Small intestine (tissue), 7 donors: ENCODE results near the gene IL36B. TPM values are rescaled to one million over a fixed set of nuclear protein-coding genes. Genes with fewer than 3 reads are reported as not detected.

Source experiments
- DNase-seq, 2 donors: peaks; one replicate each; pipeline versions ENCODE4 v3.0.0 to v3.0.0-alpha.2; 2013
- FAIRE-seq: peaks from 2 replicates; lab custom pipeline; 2012; peaks lifted over from hg19 to GRCh38; lab: Jason Lieb, UNC
- H3K27ac ChIP-seq, 3 donors: one replicate each; pipeline ENCODE4 v1.5.1; 2013; ENCODE audit warnings: low read length in 2 of 3, mild to moderate bottlenecking in 2 of 3, control low read depth in 1 of 3, inconsistent platforms in 1 of 3, low read depth in 1 of 3, moderate library complexity in 1 of 3
- H3K27me3 ChIP-seq, 3 donors: one replicate each; pipeline ENCODE4 v1.6.1; 2013; ENCODE audit warnings: low read length in 3 of 3, inconsistent platforms in 1 of 3; ENCODE audit not compliant: control insufficient read depth in 3 of 3, insufficient read depth in 3 of 3
- H3K36me3 ChIP-seq, 3 donors: one replicate each; pipeline ENCODE4 v1.6.1; 2013; ENCODE audit warnings: low read length in 3 of 3, inconsistent platforms in 1 of 3, low read depth in 1 of 3, mild to moderate bottlenecking in 1 of 3, moderate library complexity in 1 of 3; ENCODE audit not compliant: control insufficient read depth in 3 of 3, insufficient read depth in 2 of 3
- H3K4me1 ChIP-seq, 3 donors: one replicate each; pipeline ENCODE4 v1.6.1; 2013; ENCODE audit warnings: low read length in 2 of 3, inconsistent platforms in 1 of 3, low read depth in 1 of 3, mild to moderate bottlenecking in 1 of 3, moderate library complexity in 1 of 3; ENCODE audit not compliant: control insufficient read depth in 3 of 3, insufficient read depth in 2 of 3
- H3K4me3 ChIP-seq, 3 donors: one replicate each; pipeline ENCODE4 v1.5.1; 2013; ENCODE audit warnings: low read length in 3 of 3, control low read depth in 1 of 3, inconsistent platforms in 1 of 3, low read depth in 1 of 3, mild to moderate bottlenecking in 1 of 3, moderate library complexity in 1 of 3
- H3K9me3 ChIP-seq, 2 donors: one replicate each; pipeline ENCODE4 v1.6.1; 2013; ENCODE audit warnings: low read depth in 1 of 2, low read length in 1 of 2; ENCODE audit not compliant: control insufficient read depth in 2 of 2, insufficient read depth in 1 of 2
- WGBS, 3 donors: extraction: QIAGEN DNeasy Blood & Tissue Kit; methylation state at CpG; one replicate each; pipeline ENCODE4 v1.1.7; 2013; 5-methylcytosine and 5-hydroxymethylcytosine counted together
- polyA plus RNA-seq, 4 donors: library from polyadenylated mRNA; stranded (reverse) in 3 of 4; unstranded in 1 of 4; fragments of 200-250 nt in 3 of 4; fragments of 120-200 nt in 1 of 4; gene quantifications; one replicate each; pipeline versions ENCODE4 v1.2.1 to v1.2.3, GENCODE V29; 2013
- donor health status: healthy with polysubstance abuse.
- donor health status: control.
- donor health status: control.
- donor health status: Bipolar disorder and iron deficiency.
- donor health status: healthy.

Gene IL36B
- polyA plus RNA-seq, 4 donors = not detected

GRCh38 chr2:112994648-112995047 lies 58.0 kb downstream of the IL36B start:
- no peaks in the 10 kb centered on the region for H3K27me3 ChIP-seq
- H3K36me3 ChIP-seq = no peaks in the 10 kb centered on the region
- H3K4me3 ChIP-seq = no peak overlapping the region
- 62 to 88% (median 84%) methylated on average over 2 of the region's 2 CpGs for WGBS, 3 donors
- no peaks in the 10 kb centered on the region for H3K4me1 ChIP-seq
- no peak overlapping the region for H3K27ac ChIP-seq
- FAIRE-seq (no peak), DNase-seq (no peak)
- H3K9me3 ChIP-seq = peaks cover 2 to 6% of the 10 kb centered on the region in 2 donors

GRCh38 chr2:112993831-112994230 lies 58.8 kb downstream of the IL36B start:
- no peak for FAIRE-seq
- DNase-seq = no peak
- H3K36me3 ChIP-seq = no peaks in the 10 kb centered on the region
- peaks cover 2 to 6% of the 10 kb centered on the region in 2 donors for H3K9me3 ChIP-seq
- H3K4me1 ChIP-seq = no peaks in the 10 kb centered on the region
- no peak overlapping the region for H3K27ac ChIP-seq
- H3K4me3 ChIP-seq = no peak overlapping the region
- H3K27me3 ChIP-seq = no peaks in the 10 kb centered on the region

GRCh38 chr2:112989611-112990010 lies 63.1 kb downstream of the IL36B start:
- DNase-seq (no peak), FAIRE-seq (no peak)
- no peak overlapping the region for H3K4me3 ChIP-seq
- WGBS, 3 donors = 75 to 83% (median 82%) methylated on average over 3 of the region's 3 CpGs
- no peaks in the 10 kb centered on the region for H3K4me1 ChIP-seq
- no peaks in the 10 kb centered on the region for H3K36me3 ChIP-seq
- peaks cover 0 to 1% (median 0%) of the 10 kb centered on the region in 3 donors for H3K27me3 ChIP-seq
- H3K9me3 ChIP-seq = peaks cover 2 to 6% of the 10 kb centered on the region in 2 donors
- no peak overlapping the region for H3K27ac ChIP-seq

- no peaks in the 10 kb centered on the region for H3K4me1 ChIP-seq
- H3K9me3 ChIP-seq = no peaks in the 10 kb centered on the region
- 74 to 79% (median 76%) methylated on average over 5 of the region's 5 CpGs for WGBS, 3 donors
- peaks cover 0 to 5% (median 1%) of the 10 kb centered on the region in 3 donors for H3K27me3 ChIP-seq
- FAIRE-seq = no peak
- no peak for DNase-seq
- H3K36me3 ChIP-seq = no peaks in the 10 kb centered on the region
- no peak overlapping the region for H3K27ac ChIP-seq
- H3K4me3 ChIP-seq = no peak overlapping the region
Measured at GRCh38 chr2:112985090-112985489, 67.6 kb downstream of the IL36B start.

GRCh38 chr2:112980537-112980936 lies 72.1 kb downstream of the IL36B start:
- H3K36me3 ChIP-seq = no peaks in the 10 kb centered on the region
- 14 to 37% (median 19%) methylated on average over 1 of the region's 1 CpG for WGBS, 3 donors
- no peak overlapping the region for H3K4me3 ChIP-seq
- H3K27ac ChIP-seq = no peak overlapping the region
- no peaks in the 10 kb centered on the region for H3K9me3 ChIP-seq
- FAIRE-seq = no peak
- peaks cover 0 to 9% (median 0%) of the 10 kb centered on the region in 3 donors for H3K27me3 ChIP-seq
- no peaks in the 10 kb centered on the region for H3K4me1 ChIP-seq
- DNase-seq = no peak

- Histone ChIP-seq H3K9me3 (no peaks in the 10 kb centered on the region), H3K27me3 (peaks cover 0 to 9% (median 3%) of the 10 kb centered on the region in 3 donors), H3K27ac (no peak overlapping the region), H3K36me3 (no peaks in the 10 kb centered on the region), H3K4me1 (no peaks in the 10 kb centered on the region), H3K4me3 (no peak overlapping the region)
- DNase-seq (no peak), FAIRE-seq (no peak)
- 95 to 100% (median 100%) methylated on average over 1 of the region's 1 CpG for WGBS, 3 donors
Measured at GRCh38 chr2:112979731-112980130, 72.9 kb downstream of the IL36B start.

- Histone ChIP-seq H3K36me3 (no peaks in the 10 kb centered on the region), H3K27me3 (peaks cover 0 to 9% (median 3%) of the 10 kb centered on the region in 3 donors), H3K9me3 (no peaks in the 10 kb centered on the region), H3K4me1 (no peaks in the 10 kb centered on the region), H3K27ac (no peak within 1 kb of the TSS), H3K4me3 (no peak within 1 kb of the TSS)
- FAIRE-seq = no peak
- DNase-seq = no peak
- 53 to 63% (median 55%) methylated on average over 7 of the region's 7 CpGs for WGBS, 3 donors
Measured at GRCh38 chr2:112977559-112978056, 75.1 kb downstream of the IL36B start, which contains the start of gene IL36G. Gene IL36G (plus strand): TSS chr2:112978006. CDS start chr2:112978639, 633 bp downstream.
